Effector memory CD4-positive, alpha-beta T cell (primary cell): ENCODE measurements around the gene KRR1.
"Not testable (repeated sequence)": the region's sequence is repeated elsewhere in the genome, so short reads cannot be mapped to it uniquely, and the experiment has no call there.

ENCODE experiments used
- DNase-seq, 3 donors: peaks; one replicate each; pipeline ENCODE4 v3.0.0-alpha.2; 2020
- H3K27ac ChIP-seq: 2 replicates; pipeline ENCODE4 v1.7.0; 2013; ENCODE audit warnings: mild to moderate bottlenecking, low read length, moderate library complexity; ENCODE audit not compliant: insufficient read depth, poor library complexity, severe bottlenecking
- H3K27me3 ChIP-seq: replicated peaks from 2 replicates; pipeline ENCODE4 v1.7.0; 2013; ENCODE audit warnings: mild to moderate bottlenecking, low read length; ENCODE audit not compliant: insufficient read depth, control insufficient read depth, poor library complexity, severe bottlenecking
- H3K36me3 ChIP-seq: 2 replicates; pipeline ENCODE4 v1.7.0; 2013; ENCODE audit warnings: mild to moderate bottlenecking, low read length, moderate library complexity; ENCODE audit not compliant: control insufficient read depth, insufficient read depth
- H3K4me1 ChIP-seq: 2 replicates; pipeline ENCODE4 v1.7.0; 2013; ENCODE audit warnings: low read length, mild to moderate bottlenecking; ENCODE audit not compliant: control insufficient read depth, insufficient read depth, poor library complexity, severe bottlenecking
- H3K4me3 ChIP-seq: 2 replicates; pipeline ENCODE4 v1.7.0; 2013; ENCODE audit warnings: low read length, low read depth, mild to moderate bottlenecking; ENCODE audit not compliant: insufficient read depth, poor library complexity, severe bottlenecking
- H3K9me3 ChIP-seq: 2 replicates; pipeline ENCODE4 v1.7.0; 2013; ENCODE audit warnings: mild to moderate bottlenecking, low read length, moderate library complexity; ENCODE audit not compliant: control insufficient read depth

The KRR1 gene

GRCh38 chr12:75491169-75491568 lies 20.2 kb downstream of the KRR1 start:
- H3K4me3 ChIP-seq = no peak overlapping the region
- H3K9me3 ChIP-seq = no peaks in the 10 kb centered on the region
- H3K36me3 ChIP-seq = peaks cover 15% of the 10 kb centered on the region
- DNase-seq = no peak
- no peaks in the 10 kb centered on the region for H3K27me3 ChIP-seq
- H3K4me1 ChIP-seq = peaks cover 16% of the 10 kb centered on the region
- H3K27ac ChIP-seq = no peak overlapping the region

- H3K9me3 ChIP-seq = no peaks in the 10 kb centered on the region
- no peak for DNase-seq
- no peak overlapping the region for H3K27ac ChIP-seq
- H3K27me3 ChIP-seq = no peaks in the 10 kb centered on the region
- H3K36me3 ChIP-seq = peaks cover 3% of the 10 kb centered on the region
- peaks cover 19% of the 10 kb centered on the region for H3K4me1 ChIP-seq
- H3K4me3 ChIP-seq = no peak overlapping the region
Measured at GRCh38 chr12:75489613-75490210, 21.7 kb downstream of the KRR1 start.

GRCh38 chr12:75489187-75489586 lies 22.2 kb downstream of the KRR1 start:
- Histone ChIP-seq H3K27me3 (no peaks in the 10 kb centered on the region), H3K4me1 (peaks cover 25% of the 10 kb centered on the region), H3K9me3 (no peaks in the 10 kb centered on the region), H3K4me3 (no peak overlapping the region), H3K27ac (peak overlapping the region; percentile 36), H3K36me3 (peaks cover 3% of the 10 kb centered on the region)
- DNase-seq = no peak

- Histone ChIP-seq H3K4me3 (no peak overlapping the region), H3K36me3 (peaks cover 3% of the 10 kb centered on the region), H3K27ac (no peak overlapping the region), H3K27me3 (no peaks in the 10 kb centered on the region), H3K4me1 (peaks cover 31% of the 10 kb centered on the region), H3K9me3 (no peaks in the 10 kb centered on the region)
- no peak for DNase-seq
Measured at GRCh38 chr12:75488553-75488952, 22.9 kb downstream of the KRR1 start.

GRCh38 chr12:75487308-75487707 lies 24.1 kb downstream of the KRR1 start:
- Histone ChIP-seq H3K36me3 (peaks cover 2% of the 10 kb centered on the region), H3K9me3 (no peaks in the 10 kb centered on the region), H3K27me3 (no peaks in the 10 kb centered on the region), H3K4me1 (peaks cover 39% of the 10 kb centered on the region), H3K4me3 (no peak overlapping the region), H3K27ac (no peak overlapping the region)
- DNase-seq = no peak

GRCh38 chr12:75484450-75484849 lies 27.0 kb downstream of the KRR1 start:
- Histone ChIP-seq H3K4me1 (peaks cover 52% of the 10 kb centered on the region), H3K27ac (peak overlapping the region; percentile 43), H3K4me3 (peak overlapping the region; percentile 7)
- H3K36me3 ChIP-seq, H3K27me3 ChIP-seq, H3K9me3 ChIP-seq, DNase-seq: not testable (repeated sequence)

GRCh38 chr12:75483431-75483830 lies 28.0 kb downstream of the KRR1 start:
- Histone ChIP-seq H3K36me3 (no peaks in the 10 kb centered on the region), H3K9me3 (no peaks in the 10 kb centered on the region), H3K27me3 (no peaks in the 10 kb centered on the region), H3K27ac (peak overlapping the region; percentile 87), H3K4me3 (peak overlapping the region; percentile 58), H3K4me1 (peaks cover 53% of the 10 kb centered on the region)
- no peak for DNase-seq

GRCh38 chr12:75482646-75483045 lies 28.8 kb downstream of the KRR1 start:
- H3K4me3 ChIP-seq = peak overlapping the region; percentile 58
- H3K4me1 ChIP-seq = peaks cover 56% of the 10 kb centered on the region
- no peaks in the 10 kb centered on the region for H3K27me3 ChIP-seq
- DNase-seq = no peak
- peak overlapping the region; percentile 87 for H3K27ac ChIP-seq
- no peaks in the 10 kb centered on the region for H3K36me3 ChIP-seq
- H3K9me3 ChIP-seq = no peaks in the 10 kb centered on the region

GRCh38 chr12:75481774-75482173 lies 29.6 kb downstream of the KRR1 start:
- Histone ChIP-seq H3K4me3 (peak overlapping the region; percentile 58), H3K9me3 (no peaks in the 10 kb centered on the region), H3K27ac (peak overlapping the region; percentile 87), H3K27me3 (no peaks in the 10 kb centered on the region), H3K36me3 (no peaks in the 10 kb centered on the region), H3K4me1 (peaks cover 60% of the 10 kb centered on the region)
- no peak for DNase-seq

- H3K27ac ChIP-seq = peak overlapping the region; percentile 87
- no peak for DNase-seq
- H3K36me3 ChIP-seq = no peaks in the 10 kb centered on the region
- peak overlapping the region; percentile 58 for H3K4me3 ChIP-seq
- H3K27me3 ChIP-seq = no peaks in the 10 kb centered on the region
- H3K9me3 ChIP-seq = no peaks in the 10 kb centered on the region
- peaks cover 60% of the 10 kb centered on the region for H3K4me1 ChIP-seq
Measured at GRCh38 chr12:75481013-75481705, 30.2 kb downstream of the KRR1 start.
